HG03457 (cell line): ENCODE results near the gene DPH1.

Experiments used
- ATAC-seq: cut with Tn5 transposase; IDR thresholded peaks from one replicate; pipeline ENCODE4 v1.9.1; 2021; ENCODE audit warnings: moderate number of reproducible peaks; ENCODE audit not compliant: unreplicated experiment

Gene DPH1

DNA sequence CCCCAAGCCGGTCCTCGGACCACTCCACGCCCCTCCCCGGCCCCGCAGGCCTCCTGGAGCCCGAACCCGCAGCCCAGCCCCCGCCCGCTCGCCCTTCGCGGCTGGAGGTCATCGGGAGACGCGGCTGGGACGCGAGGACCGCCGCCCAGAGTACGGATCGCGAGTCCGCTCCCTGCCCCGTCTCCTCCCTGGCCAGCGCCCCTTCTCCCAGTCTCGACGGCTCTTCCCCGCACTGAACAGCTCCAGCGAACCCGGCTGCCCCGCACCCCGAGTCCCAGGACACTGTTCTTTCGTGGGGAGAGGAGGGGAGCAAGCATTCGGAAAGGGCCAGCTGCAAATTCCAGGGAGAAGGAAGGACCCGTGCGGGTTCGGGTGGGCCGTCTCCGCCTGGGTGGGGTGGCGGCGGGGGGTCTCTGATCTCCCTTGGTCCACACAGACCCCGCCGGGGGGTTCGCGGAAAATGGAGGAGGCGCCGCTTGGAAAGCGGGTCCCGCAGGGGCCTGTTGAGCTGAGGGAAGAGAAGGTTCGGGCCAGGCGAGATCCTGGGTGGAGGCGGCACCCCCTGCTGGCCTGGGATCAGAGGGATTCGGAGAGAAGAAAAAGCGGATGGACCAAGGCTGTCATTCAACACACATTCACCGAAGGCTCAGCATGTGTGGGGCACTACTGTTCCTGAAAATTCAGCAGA lies 4.2 kb upstream of the DPH1 start:
- no peak for ATAC-seq

DNA sequence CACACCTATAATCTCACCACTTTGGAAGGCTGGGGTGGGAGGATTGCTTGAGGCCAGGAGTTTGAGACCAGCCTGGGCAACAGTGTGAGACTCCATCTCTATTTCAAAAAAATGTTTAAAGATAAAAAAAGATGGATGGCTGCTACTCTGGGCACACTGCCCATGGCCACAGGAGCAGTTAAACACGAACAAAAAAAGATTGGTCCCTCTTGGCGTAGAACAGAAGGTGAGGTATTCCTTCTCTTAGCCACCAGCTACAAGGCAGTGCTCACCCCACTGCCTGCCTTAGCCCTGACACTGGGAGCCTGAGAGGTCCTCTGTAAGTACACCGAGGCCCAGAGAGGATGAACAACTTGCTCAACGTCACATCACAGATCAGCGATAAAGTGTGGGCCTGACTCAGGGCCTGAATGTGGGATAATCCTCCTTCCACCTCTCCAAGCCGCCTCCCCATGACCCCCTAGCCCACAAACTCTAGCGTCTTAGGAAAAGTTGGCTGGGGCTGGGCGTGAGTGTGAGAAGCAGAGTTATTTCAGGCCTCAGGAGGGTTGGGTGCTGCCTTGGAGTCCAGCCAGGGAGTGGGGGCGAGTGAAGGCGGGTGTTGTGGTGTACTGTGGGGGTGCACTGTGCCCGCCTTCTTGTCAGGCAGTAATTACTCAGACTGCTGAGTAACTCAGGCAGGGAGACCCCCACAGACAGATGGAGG lies 2.3 kb upstream of the DPH1 start:
- ATAC-seq, result no peak

- ATAC-seq, result no peak
Measured at GRCh38 chr17:2028234-2028614, 1.7 kb upstream of the DPH1 start.

DNA sequence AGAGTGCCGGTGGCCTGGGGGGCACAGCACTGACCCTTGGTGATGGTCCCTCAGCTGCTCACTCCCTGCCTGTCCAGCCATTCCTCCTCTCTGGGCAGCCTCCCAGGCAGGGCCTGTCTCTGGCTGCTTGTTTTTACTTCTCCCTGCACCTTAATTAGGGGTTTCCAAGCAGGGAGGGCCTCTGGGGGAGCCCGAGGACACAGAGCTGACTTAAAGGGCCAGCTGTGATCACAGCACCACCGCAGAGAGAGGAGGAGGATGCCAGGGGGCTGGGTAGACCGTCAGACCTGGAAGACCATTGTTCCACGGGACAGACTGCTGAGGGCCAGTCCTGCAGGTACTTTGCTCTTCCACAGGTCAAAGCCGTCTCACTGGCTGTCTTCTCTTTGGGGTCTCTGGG lies 1.2 kb upstream of the DPH1 start:
- ATAC-seq, result no peak

DNA sequence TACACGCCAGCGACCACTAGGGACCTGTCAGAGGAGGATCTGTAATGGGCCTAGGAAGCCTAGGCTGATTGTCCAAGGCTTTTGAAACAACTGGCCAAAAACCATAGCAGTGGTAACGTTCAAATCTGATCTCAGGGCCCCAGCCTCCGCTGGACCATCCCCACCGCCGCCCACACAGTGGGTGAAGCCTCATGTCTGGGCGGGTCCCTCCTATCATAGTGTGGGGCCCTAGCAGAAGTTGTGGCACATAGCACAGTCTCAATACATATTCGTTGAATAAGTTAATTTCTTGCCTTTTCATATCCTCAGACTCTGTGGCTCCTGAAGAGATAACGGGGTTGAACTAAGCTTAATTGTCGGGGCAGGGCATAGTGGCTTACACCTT lies 818 bp downstream of the DPH1 start:
- ATAC-seq, result no peak

DNA sequence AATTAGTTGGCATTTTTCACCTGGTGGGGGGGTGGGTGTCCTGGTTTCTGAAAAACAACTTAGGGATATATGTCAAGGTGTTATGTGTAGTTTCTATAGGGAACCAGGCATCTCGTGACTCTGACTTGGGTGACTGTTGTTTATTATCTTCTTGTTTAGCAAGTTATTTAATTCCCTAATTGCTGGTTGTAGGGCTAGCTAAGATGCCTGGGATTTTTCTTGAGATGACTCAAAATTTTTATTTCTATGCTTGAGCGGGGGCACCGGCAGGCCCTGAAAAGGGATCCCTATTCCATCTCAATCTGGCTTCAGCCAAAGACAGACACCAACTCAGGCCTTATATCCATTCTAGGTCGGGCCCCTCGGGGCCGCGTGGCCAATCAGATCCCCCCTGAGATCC lies 3.2 kb downstream of the DPH1 start:
- no peak for ATAC-seq

DNA sequence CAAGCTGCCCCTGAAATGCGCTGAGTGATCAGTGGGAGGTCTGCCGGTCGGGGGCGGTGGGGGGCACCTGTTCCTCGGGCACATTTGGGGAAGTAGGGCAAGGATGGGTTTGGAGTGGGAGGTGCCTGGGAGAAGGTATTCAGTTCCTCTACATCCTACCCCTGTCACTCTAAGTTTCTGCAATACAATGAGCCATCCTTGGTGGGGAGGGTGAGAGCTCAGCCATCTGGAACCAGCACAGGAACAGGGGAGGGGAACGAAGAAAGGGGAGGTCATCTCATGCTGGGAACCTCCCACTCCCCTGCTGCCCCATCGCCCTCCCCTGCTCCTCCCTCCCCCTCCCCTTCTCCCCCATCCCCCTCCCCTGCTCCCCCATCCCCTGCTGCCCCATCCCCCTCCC lies 4.2 kb downstream of the DPH1 start:
- ATAC-seq, result no peak

GRCh38 chr17:2034806-2035540 lies 5.0 kb downstream of the DPH1 start:
- ATAC-seq, result no peak

GRCh38 chr17:2035541-2036488 lies 5.9 kb downstream of the DPH1 start:
- ATAC-seq, result no peak

DNA sequence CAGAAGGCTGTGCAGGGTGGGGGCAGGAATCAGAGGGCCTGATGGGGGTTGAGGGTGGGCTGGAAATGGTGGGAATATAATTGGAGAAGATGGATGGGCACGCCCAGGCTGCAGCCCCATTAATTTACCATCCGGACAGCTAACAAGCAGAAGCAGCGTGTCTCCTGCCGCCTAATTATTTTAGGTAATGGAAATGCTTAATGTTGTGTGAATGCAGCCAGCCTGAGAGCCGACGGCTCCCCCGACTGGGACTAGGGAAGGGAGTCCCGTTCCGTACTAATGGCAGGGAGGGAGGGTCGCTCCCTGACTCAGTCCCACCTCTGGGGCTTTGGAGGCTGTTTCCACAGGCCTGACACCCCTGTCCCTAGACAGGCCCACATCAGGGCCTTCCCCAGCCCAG lies 7.2 kb downstream of the DPH1 start:
- ATAC-seq, result no peak

GRCh38 chr17:2040219-2040827 lies 10.4 kb downstream of the DPH1 start:
- no peak for ATAC-seq

GRCh38 chr17:2040942-2041560 lies 11.1 kb downstream of the DPH1 start:
- ATAC-seq, result no peak

GRCh38 chr17:2041561-2042389 lies 11.8 kb downstream of the DPH1 start, which contains the start of gene OVCA2:
OVCA2 (plus strand) TSS chr17:2042022; CDS start chr17:2042048, 26 bp downstream.
- peak; percentile 73 for ATAC-seq

GRCh38 chr17:2042390-2042847 lies 12.5 kb downstream of the DPH1 start:
- no peak for ATAC-seq

GRCh38 chr17:2042933-2043332 lies 13.0 kb downstream of the DPH1 start:
- no peak for ATAC-seq

GRCh38 chr17:2043785-2044184 lies 13.8 kb downstream of the DPH1 start:
- ATAC-seq, result no peak

DNA sequence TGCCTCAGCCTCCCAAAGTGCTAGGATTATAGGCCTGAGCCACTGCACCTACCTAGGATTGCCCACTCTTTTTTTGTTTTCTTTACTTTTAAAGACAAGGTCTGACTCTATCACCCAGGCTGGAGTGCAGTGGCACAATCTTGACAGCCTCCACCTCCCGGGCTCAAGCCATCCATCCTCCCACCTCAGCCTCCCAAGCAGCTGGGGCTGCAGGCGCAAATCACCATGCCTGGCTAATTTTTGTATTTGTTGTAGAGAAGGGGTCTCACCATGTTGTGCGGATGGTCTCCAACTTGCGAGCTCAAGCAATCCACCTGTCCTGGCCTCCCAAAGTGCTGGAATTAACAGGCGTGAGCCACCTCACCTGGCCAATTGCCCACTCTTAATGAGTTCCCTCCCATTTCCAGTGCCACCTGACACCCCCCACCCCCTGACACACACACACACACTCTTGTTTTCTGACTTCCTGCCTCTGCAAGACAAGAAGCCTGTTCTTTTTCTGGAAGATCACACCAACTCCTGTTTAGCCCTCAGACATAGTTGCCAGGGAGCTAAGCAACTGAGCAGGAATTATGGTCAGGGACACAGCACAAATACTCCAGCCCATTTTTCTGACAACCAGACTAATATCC lies 14.4 kb downstream of the DPH1 start:
- ATAC-seq, result no peak

DNA sequence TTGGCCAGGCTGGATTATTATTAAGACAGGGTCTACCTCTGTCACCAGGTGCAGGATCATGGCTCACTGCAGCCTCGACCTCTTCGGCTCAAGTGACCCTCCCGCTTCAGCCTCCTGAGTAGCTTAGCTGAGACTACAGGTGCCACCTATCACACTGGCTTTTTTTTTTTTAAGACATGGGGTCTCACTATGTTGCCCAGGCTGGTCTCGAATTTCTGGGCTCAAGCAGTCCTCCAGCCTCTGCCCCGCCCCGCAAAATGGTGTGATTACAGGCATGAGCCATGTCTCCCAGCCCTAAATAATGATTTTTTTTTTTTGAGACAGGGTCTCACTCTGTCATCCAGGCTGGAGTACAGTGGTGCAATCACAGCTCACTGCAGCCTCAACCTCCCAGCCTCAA lies 17.6 kb downstream of the DPH1 start:
- no peak for ATAC-seq

DNA sequence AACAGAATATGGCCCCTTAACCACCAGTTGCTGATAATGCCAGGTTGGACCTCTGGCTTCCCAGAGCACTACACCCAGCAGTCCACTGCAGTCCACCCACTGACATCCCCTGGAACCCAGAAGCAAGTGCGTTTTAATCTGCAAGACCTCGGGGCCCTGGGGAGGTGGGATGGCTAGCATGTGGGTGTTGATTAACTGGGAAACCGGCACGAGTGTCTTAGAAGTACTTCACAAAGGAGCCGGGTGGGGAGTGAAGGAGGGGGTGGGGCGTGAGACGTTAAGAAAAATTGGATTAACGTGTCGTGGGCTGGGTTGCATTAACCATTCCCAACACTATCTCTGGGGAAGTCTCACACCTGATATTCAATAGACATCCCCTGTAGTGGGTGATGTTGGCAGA lies 18.9 kb downstream of the DPH1 start:
- ATAC-seq, result no peak
